Left kidney (tissue), 2 donors: ENCODE results near the gene TMEM79. TPM values are rescaled to one million over a fixed set of nuclear protein-coding genes. Genes with fewer than 3 reads are reported as not detected.

ENCODE experiments used
- DNase-seq: peaks from one replicate; pipeline ENCODE4 v3.0.0-alpha.2; 2013
- polyA plus RNA-seq: library from polyadenylated mRNA; unstranded; fragments of 120-200 nt; gene quantifications from one replicate; pipeline ENCODE4 v1.2.1, GENCODE V29; 2013; ENCODE audit not compliant: insufficient read length

TMEM79 gene
- polyA plus RNA-seq, 1 donor, result 5.9 TPM

DNA sequence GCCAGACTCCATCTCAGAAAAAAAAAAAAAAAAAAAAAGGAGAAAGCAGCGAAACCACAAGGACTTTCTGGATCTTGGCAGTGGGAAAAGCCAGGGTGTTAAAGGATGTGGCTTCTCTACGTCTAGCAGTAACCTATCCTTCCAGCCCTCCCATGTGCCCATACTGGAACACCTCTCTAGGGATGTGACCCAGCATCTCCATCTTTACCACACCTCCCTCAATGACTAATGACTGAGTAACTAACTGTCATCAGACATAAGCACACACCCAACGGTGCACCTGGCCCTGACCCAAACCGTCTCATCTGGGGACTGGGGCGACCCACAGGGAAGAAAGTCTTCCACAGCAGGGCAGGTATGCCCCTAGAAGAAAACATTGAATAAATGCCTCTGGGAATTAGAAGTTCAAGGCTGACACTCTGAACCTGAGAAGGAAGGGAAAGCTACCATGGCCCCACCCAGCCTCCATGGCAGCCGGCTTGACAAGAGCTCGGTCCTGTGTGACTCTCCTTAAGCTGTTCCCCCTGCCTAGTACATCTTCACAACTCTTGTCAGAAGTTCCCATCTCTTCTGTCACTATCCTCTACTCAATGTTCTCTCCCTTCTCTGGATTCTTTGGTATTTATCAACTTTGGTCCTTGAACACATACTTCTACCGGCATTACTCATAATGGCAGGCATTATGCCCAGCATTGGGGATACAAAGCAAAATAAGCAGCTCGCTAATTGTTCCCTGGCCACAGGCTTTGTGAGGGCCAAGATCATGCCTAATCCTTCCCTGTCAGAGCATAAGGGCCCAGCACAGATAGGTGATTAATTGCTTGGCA lies 21.5 kb upstream of the TMEM79 start:
- no peak for DNase-seq

GRCh38 chr1:156263288-156263655 lies 20.9 kb upstream of the TMEM79 start:
- DNase-seq, result no peak

DNA sequence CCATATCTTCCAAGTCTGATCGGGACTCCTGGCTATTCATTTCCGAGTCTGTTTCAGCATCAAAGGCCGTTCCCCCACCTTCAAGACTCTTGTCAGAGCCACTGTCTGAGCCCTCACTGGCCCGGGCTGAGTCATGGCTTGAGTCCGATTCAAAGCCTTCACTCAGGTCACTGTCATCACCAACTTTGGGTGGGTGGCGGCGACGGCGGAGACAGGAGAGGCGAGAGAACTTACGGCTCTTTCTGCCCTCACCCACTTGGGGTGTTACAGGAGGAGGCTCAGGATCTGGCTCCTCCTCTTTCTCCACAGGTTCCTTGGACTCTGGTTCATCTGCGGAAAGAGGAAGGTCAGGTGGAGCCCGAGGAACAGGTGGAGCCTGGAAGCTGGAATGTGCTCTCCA lies 18.1 kb upstream of the TMEM79 start:
- DNase-seq, result no peak

GRCh38 chr1:156268336-156268735 lies 15.8 kb upstream of the TMEM79 start:
- no peak for DNase-seq

GRCh38 chr1:156270314-156270713 lies 13.8 kb upstream of the TMEM79 start:
- no peak for DNase-seq

- DNase-seq, result no peak
Measured at GRCh38 chr1:156276532-156276931, 7.6 kb upstream of the TMEM79 start.

GRCh38 chr1:156276966-156277381 lies 7.2 kb upstream of the TMEM79 start:
- DNase-seq, result no peak

DNA sequence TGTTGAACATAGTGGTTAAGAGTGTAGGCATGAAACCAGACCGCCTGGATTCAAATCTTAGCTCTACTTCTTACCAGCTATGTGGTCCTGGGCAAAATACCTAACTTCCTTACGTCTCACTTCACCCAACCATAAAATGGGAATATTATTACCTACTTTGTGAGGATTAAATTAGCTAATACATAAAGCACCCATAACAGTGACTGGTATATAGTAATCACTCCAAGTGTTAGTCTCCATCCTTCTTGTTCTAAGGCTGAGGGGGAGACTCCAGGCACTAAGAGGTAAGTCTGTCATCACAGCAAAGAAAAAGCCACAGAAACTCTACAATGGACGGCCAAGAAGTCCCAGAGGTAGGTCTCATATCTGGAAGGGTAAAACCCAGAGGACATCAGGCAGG lies 4.3 kb upstream of the TMEM79 start:
- DNase-seq, result no peak

GRCh38 chr1:156281281-156281680 lies 2.8 kb upstream of the TMEM79 start:
- no peak for DNase-seq

- DNase-seq, result no peak
Measured at GRCh38 chr1:156281693-156282478, 2.2 kb upstream of the TMEM79 start.

DNA sequence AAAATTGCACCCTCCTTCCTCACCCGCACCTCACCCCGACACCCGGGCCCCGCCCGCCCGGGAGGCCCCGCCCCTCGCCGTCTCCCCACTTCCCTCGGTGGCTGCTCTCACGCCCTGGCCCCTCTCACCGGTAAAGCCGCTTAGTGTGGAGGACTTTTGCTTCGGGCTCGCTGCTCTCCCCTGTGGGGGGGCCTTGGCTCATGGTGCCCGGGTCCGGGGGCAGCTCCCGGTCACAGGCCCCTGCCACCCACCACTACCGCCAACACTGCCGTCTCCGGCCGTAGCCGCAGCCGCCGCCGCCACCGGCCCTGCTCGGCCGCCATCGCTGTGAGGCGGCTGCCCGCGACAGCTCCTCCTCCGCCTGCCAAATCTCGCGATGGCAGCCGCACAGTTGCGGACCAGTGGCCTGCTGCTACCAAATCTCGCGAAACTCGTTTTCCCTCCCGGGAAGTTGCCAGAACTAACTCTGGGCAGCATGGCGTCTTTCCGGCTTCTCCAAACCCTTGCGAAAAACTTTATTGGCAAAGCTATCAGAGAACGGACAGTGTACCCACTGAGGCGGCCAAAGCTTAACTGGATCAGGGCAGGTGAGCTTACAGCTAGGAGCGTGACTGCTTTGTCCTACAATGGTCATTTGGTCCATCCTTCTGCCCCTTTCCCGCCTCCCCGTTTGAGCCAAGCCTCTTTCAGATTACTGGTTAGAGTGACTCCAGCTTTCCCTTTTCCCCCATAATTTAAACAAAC lies 1.5 kb upstream of the TMEM79 start, which contains the start of gene SMG5:
TSS of gene SMG5 (minus strand) at position 347 of the 744 bp plus-strand sequence. CDS start at position 202, 145 bp downstream.
- DNase-seq, result peak; percentile 98

DNA sequence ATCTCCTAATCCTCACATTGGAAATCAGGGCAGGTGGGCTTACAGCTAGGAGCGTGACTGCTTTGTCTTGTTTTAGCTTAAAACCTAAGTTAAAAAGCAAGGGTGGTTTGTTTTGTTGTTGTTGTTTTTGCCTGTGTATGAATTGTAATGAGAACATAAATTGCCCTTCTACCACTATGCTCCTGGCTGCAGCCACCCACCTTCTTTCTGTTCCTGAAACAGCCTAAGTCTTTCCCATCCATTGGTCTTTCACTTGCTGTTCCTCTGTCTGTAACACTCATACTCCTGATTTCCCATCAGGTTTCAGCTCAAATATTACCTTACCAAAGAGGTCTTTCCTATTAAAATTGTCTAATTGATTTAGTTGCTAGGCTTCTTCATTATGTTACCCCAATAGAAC lies 604 bp upstream of the TMEM79 start:
- DNase-seq, result no peak

GRCh38 chr1:156284757-156285156 lies 632 bp downstream of the TMEM79 start:
- DNase-seq, result no peak

DNA sequence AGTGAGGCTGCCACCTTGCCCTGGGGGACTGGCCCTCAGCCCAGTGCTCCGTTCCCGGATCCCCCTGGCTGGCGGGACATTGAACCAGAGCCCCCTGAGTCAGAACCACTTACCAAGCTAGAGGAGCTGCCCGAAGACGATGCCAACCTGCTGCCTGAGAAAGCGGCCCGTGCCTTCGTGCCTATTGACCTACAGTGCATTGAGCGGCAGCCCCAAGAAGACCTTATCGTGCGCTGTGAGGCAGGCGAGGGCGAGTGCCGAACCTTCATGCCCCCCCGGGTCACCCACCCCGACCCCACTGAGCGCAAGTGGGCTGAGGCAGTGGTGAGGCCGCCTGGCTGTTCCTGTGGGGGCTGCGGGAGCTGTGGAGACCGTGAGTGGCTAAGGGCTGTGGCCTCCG lies 1.3 kb downstream of the TMEM79 start:
- DNase-seq, result no peak

- DNase-seq, result no peak
Measured at GRCh38 chr1:156286061-156286460, 1.9 kb downstream of the TMEM79 start.

DNA sequence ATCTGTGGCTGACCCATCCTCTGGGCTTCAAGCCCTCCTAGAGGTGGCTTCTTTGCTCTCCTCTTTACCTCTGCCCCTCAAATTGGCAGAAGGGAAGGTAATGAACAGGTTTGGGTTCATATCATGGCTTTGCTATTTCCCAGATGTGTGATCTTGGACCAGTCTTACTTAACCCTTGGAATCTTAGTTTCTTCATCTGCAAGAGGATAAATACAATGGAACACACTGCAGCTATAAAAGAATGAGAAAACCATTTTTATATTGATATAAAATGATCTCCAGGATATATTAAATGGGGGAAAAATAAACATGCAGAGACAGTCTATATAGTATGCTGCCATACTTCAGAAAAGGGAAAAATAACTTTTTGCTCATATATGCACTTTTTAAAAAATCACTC lies 5.7 kb downstream of the TMEM79 start:
- no peak for DNase-seq

DNA sequence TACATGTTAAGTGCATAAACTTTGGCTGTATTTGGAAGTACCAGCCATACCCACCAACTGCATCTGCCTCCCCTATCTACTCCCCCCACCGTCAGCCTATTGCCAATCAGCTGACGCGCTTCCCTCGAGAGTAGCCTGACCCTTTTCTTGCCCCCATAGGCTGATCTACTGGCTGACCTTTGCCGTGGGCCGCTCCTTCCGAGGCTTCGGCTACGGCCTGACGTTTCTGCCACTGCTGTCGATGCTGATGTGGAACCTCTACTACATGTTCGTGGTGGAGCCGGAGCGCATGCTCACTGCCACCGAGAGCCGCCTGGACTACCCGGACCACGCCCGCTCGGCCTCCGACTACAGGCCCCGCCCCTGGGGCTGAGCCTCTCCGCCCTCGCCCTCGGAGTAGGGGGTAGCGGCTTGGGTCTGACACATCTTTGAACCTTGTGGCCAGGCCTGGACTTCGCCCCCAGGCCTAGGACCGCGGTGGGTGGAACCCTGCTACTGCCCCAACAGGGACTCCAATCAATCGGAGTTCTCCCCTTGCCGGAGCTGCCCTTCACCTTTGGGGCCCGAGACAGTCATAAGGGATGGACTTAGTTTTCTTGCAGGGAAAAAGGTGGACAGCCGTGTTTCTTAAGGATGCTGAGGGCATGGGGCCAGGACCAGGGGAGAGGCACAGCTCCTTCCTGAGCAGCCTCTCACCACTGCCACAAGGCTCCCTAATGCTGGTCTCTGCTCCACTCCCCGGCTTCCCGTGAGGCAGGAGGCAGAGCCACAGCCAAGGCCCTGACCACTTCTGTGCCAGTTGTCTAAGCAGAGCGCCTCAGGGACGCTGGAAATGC lies 7.3 kb downstream of the TMEM79 start:
- DNase-seq, result peak; percentile 74

DNA sequence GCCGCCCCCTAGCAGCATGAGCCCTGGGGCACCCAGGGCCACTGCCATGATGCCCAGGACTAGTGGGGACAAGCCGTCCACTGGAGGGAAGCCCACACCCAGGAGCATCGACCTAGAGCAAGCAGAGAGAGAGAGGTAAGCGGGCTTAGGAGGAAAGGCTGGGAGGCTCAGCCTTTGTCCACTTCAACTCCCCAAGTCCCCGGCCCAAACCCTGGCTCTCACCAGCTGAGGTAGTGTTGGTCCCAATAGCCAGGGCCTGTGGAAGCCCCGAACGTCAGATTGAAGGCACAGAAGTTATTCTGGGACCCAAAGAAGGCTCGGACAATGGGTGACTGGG lies 8.9 kb downstream of the TMEM79 start:
- DNase-seq, result no peak

DNA sequence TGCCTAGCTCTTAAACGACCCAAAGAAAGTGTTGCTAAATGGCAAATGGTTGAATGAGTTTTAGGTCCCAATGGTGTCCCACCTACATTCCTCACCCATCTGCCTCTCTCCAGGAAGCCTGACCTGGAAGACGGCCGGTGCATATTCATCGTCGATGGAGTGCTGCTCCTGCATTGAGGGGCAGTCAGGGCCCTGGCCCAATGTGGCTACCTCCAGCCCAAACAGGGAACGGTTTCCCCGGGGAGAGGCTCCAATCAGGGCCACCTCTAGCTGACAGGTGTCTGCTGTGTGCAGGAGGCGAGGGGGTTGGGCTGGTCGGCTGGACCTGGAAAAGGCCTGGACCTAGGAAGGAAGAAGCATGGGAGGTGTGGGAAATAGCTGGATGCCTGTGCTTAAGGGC lies 9.8 kb downstream of the TMEM79 start:
- no peak for DNase-seq

DNA sequence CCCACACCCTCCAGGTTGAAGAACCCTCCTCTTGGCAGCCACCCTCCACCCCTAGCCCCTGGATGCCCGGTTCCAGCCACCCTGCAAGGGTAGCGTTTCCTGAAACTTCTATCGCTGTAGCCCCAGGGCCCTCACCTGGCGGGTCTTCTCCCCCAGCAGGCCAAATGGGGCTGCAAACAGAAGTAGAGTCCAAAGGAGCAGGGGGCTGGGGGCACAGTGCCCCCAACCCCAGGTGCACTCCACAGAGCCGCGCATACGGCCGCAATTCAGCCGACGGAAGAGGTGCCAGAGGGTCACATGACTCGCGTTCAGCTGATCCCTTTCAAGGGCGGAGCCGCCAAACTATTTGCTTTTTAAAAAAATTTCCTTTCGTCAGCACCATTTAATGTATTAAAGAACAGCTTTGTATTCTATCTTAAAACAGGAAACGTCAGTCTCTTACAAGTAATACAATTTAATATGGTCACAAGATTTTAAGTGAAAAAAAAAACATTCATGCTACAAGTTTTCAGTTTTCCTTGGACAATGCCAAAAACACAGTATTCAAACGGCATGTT lies 11.3 kb downstream of the TMEM79 start, which contains the start of gene GLMP:
TSS of gene GLMP (minus strand) at position 289 of the 557 bp plus-strand sequence. CDS start at position 255, 34 bp downstream.
- DNase-seq, result peak; percentile 49

DNA sequence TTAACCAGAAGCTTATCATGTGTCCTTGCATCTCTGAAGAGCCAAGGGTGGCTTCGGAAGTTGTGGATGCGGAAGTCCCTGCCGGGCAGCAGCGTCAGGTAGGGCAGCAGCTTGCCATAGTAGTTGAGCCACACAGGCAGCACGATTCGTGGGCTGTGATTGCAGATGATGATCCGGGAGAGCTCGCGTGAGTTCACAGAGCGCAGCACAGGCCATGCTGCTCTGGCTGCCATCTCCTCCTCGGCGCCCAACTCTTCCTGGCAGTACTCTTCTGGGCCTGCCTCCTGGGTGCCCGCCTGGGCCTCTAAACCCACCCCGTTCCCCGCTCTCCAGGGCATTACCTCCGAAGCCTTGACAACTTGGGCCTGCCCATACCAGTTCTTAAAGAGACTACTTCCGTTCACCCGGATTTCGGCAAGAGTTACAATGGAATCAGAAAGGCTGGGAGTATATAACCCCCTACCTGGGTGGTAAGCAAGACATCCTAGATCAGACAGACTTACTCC lies 14.8 kb downstream of the TMEM79 start, which contains the start of gene VHLL:
TSS of gene VHLL (minus strand) at position 456 of the 506 bp plus-strand sequence. CDS start at position 338, 118 bp downstream.
- DNase-seq, result no peak
